Progenitor cell of endocrine pancreas (in vitro differentiated cells): ENCODE results near the gene CPHXL2. TPM values are rescaled to one million over a fixed set of nuclear protein-coding genes. Genes with fewer than 3 reads are reported as not detected.

Experiments used
- DNase-seq: peaks from one replicate; pipeline ENCODE4 v3.0.0; 2021; ENCODE audit warnings: low spot score; ENCODE audit not compliant: unreplicated experiment
- H3K27ac Mint-ChIP-seq: 2 replicates; pipeline ENCODE4 v1.8.0; 2021; ENCODE audit warnings: mild to moderate bottlenecking, moderate library complexity, mixed read lengths
- H3K27me3 Mint-ChIP-seq: 2 replicates; pipeline ENCODE4 v1.8.0; 2021; ENCODE audit warnings: mixed read lengths
- H3K36me3 Mint-ChIP-seq: 2 replicates; pipeline ENCODE4 v1.8.0; 2022; ENCODE audit warnings: mixed read lengths; ENCODE audit not compliant: insufficient read depth
- H3K4me1 Mint-ChIP-seq: 2 replicates; pipeline ENCODE4 v1.8.0; 2021; ENCODE audit warnings: low read depth, mixed read lengths
- H3K4me3 Mint-ChIP-seq: 2 replicates; pipeline ENCODE4 v1.8.0; 2021; ENCODE audit warnings: low read depth, mild to moderate bottlenecking, moderate library complexity, mixed read lengths
- H3K9me3 Mint-ChIP-seq: 2 replicates; pipeline ENCODE4 v1.8.0; 2021; ENCODE audit warnings: low read depth, mixed read lengths
- total RNA-seq: library from RNA; stranded (reverse); gene quantifications from 2 replicates; pipeline ENCODE4 v1.2.1, GENCODE V29; 2021
- TF ChIP-seq, protein P1 (sequence below): fragments of 200-600 bp; sonication (generic); IDR thresholded peaks from one replicate; pipeline ENCODE4 v1.5.0; 2021; ENCODE audit warnings: antibody characterized with exemption, mild to moderate bottlenecking; ENCODE audit not compliant: unreplicated experiment

CPHXL2 gene
- total RNA-seq, 1 donor from 2014 or later = not detected

DNA sequence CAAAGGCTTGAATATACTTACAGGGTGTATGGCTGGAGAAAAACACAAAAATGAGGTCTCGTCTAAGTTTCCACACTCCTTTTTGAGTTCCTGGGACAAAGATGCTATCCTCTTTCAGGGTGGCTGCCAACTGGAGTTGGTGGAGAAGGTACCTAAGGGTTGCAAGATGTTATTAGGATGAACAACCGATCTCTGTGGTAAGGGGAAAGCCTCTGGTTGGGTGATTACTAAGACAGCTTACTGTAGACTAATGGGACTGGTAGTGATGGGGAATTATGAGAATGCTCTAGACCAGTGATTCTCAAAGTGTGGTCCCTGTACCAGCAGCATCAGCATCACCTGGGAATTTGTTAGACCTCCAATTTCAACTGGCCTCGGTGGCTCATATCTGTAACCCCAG is 59.7 kb downstream of the CPHXL2 start:
- H3K27me3 Mint-ChIP-seq = no peaks in the 10 kb centered on the region
- H3K9me3 Mint-ChIP-seq = no peaks in the 10 kb centered on the region
- H3K27ac Mint-ChIP-seq = no peak overlapping the region
- TF ChIP-seq, protein P1, sequence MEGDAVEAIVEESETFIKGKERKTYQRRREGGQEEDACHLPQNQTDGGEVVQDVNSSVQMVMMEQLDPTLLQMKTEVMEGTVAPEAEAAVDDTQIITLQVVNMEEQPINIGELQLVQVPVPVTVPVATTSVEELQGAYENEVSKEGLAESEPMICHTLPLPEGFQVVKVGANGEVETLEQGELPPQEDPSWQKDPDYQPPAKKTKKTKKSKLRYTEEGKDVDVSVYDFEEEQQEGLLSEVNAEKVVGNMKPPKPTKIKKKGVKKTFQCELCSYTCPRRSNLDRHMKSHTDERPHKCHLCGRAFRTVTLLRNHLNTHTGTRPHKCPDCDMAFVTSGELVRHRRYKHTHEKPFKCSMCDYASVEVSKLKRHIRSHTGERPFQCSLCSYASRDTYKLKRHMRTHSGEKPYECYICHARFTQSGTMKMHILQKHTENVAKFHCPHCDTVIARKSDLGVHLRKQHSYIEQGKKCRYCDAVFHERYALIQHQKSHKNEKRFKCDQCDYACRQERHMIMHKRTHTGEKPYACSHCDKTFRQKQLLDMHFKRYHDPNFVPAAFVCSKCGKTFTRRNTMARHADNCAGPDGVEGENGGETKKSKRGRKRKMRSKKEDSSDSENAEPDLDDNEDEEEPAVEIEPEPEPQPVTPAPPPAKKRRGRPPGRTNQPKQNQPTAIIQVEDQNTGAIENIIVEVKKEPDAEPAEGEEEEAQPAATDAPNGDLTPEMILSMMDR = no peak
- no peak overlapping the region for H3K4me3 Mint-ChIP-seq
- no peak for DNase-seq
- H3K4me1 Mint-ChIP-seq = peaks cover 10% of the 10 kb centered on the region
- peaks cover 18% of the 10 kb centered on the region for H3K36me3 Mint-ChIP-seq

DNA sequence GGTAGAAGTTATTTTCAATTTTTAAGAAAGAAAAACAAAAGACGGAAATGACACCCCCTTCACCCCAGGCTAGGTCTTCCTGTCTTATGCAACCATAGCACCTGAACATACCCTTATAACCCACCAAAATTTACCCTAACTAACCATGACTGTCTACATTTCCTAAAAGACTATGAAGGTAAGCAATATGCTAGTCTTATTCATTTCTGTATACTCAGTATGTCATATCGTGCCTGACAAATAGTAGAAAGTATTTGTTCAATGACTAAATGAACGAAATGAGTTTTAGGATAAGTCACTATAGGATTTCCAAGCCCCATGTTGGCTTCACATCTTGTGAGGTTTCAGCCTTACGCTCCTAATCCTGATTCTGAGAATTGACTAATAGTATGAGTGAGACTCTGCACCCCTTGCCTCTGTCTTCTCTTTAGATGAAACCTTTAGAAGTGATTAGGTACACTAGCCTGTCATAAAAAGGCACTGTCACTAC is 60.2 kb downstream of the CPHXL2 start:
- DNase-seq = no peak
- Mint-ChIP-seq H3K4me3 (no peak overlapping the region), H3K4me1 (peaks cover 5% of the 10 kb centered on the region), H3K9me3 (no peaks in the 10 kb centered on the region), H3K27ac (no peak overlapping the region), H3K27me3 (no peaks in the 10 kb centered on the region), H3K36me3 (peaks cover 18% of the 10 kb centered on the region)
- TF ChIP-seq, protein P1 = no peak

DNA sequence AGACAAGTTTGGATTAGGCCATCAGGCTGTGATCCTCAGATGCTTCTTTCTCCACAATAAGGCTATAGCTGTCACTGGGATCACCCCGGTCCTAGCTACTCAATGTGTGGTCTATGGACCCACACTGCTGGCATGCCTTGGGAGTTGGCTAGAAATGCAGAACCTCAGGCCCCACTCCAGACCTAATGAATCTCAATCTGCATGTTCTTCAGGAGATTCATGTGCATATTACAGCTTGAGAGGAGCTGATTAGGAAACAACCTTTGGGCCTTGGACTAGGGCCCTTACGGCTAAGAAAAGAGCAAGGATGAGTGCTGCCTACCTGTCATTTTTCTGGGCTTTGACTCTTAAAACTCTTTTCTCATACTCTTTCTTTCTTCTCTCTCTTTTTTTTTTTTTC is 61.2 kb downstream of the CPHXL2 start:
- Mint-ChIP-seq H3K9me3 (no peaks in the 10 kb centered on the region), H3K4me3 (no peak overlapping the region), H3K36me3 (peaks cover 18% of the 10 kb centered on the region), H3K4me1 (no peaks in the 10 kb centered on the region), H3K27me3 (no peaks in the 10 kb centered on the region), H3K27ac (no peak overlapping the region)
- DNase-seq = no peak
- TF ChIP-seq, protein P1 = no peak

DNA sequence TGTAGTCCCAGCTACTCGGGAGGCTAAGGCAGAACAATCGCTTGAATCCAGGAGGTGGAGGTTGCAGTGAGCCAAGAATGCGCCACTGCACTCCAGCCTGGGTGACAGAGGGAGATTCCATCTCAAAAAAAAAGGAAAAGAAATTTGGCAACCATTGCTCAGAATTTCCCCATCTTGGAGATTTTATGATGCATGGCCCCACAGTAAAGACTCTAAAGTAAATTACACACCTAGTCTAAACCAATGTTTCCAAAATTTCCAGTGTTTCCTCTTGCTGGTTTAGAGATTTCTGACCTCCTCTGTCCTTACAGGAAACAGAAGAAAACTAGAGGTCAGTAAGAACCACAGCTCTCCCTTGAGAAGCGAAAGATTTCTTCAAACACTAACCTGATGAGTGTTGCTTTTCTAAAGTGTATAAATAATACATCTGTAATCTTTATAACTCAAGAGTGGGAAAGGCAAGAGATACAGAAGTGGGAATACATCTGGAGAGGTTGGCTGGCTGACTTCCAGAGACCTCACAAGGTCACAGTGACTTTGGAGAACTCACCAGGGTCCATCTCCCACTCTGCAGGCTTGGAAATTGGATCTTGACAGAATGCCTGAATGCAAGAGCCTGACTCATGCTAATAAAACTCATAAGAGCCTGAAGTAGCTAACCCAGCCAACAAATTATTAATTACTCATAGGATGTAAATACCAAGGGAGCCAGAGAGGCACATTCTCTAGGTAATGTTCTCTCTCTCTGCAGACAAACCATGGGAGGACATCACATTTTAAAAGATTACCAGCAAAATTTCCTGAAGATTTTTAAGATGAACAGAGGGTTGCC is 62.5 kb downstream of the CPHXL2 start:
- no peaks in the 10 kb centered on the region for H3K27me3 Mint-ChIP-seq
- peaks cover 14% of the 10 kb centered on the region for H3K36me3 Mint-ChIP-seq
- TF ChIP-seq, protein P1 = no peak
- no peaks in the 10 kb centered on the region for H3K4me1 Mint-ChIP-seq
- DNase-seq = no peak
- H3K9me3 Mint-ChIP-seq = no peaks in the 10 kb centered on the region
- H3K4me3 Mint-ChIP-seq = no peak overlapping the region
- H3K27ac Mint-ChIP-seq = no peak overlapping the region

Other genes with a start within 250 kb of the CPHXL2 start
- 91.5 and 94.6 TPM in 2 replicates for gene CFDP1, start 243.5 kb downstream of the CPHXL2 start, total RNA-seq
- gene TMEM170A, start 212.3 kb downstream of the CPHXL2 start, total RNA-seq = 57.4 and 61.6 TPM in 2 replicates
- 7.7 and 8.4 TPM in 2 replicates for gene CHST6, start 181.6 kb downstream of the CPHXL2 start, total RNA-seq
- 0.24 and 0.93 TPM in 2 replicates for gene CHST5, start 140.9 kb downstream of the CPHXL2 start, total RNA-seq
- gene TMEM231, start 120.8 kb downstream of the CPHXL2 start, total RNA-seq = 10.8 and 13.1 TPM in 2 replicates
- 75.0 and 79.0 TPM in 2 replicates for gene GABARAPL2, start 110.6 kb downstream of the CPHXL2 start, total RNA-seq
- gene ADAT1, start 53.7 kb downstream of the CPHXL2 start, total RNA-seq = 61.2 and 65.8 TPM in 2 replicates
- 126 and 127 TPM in 2 replicates for gene KARS1, start 29.3 kb downstream of the CPHXL2 start, total RNA-seq
- 42.1 and 43.0 TPM in 2 replicates for gene TERF2IP, start 29.2 kb downstream of the CPHXL2 start, total RNA-seq
- gene DUXB, start 24.5 kb upstream of the CPHXL2 start, total RNA-seq = not detected in 2 replicates
- not detected in 2 replicates for gene CPHXL, start 49.5 kb upstream of the CPHXL2 start, total RNA-seq